Smooth muscle cell (in vitro differentiated cells): ENCODE measurements around the gene RAB11FIP4. TPM values are rescaled to one million over a fixed set of nuclear protein-coding genes. Genes with fewer than 3 reads are reported as not detected.

Experiments used
- DNase-seq: peaks from one replicate; lab custom pipeline; 2025; ENCODE audit not compliant: unreplicated experiment; lab: John Stamatoyannopoulos, UW
- H2AFZ ChIP-seq: fragments of 200-600 bp; sonication (generic); 2 replicates; pipeline ENCODE4 v1.6.0; 2016; ENCODE audit warnings: antibody characterized with exemption, low read depth, mild to moderate bottlenecking
- H3F3A ChIP-seq: fragments of 200-600 bp; sonication (generic); 2 replicates; pipeline ENCODE4 v1.6.0; 2017; ENCODE audit warnings: antibody characterized with exemption, low read depth
- H3K27ac ChIP-seq: fragments of 200-600 bp; sonication (generic); 2 replicates; pipeline ENCODE4 v1.5.1; 2016; ENCODE audit warnings: low read depth, mild to moderate bottlenecking
- H3K27me3 ChIP-seq: fragments of 200-600 bp; sonication (generic); 2 replicates; pipeline ENCODE4 v1.6.1; 2016; ENCODE audit warnings: low read depth, mild to moderate bottlenecking
- H3K36me3 ChIP-seq: fragments of 200-600 bp; sonication (generic); 2 replicates; pipeline ENCODE4 v1.5.1; 2016; ENCODE audit warnings: low read depth
- H3K4me1 ChIP-seq: fragments of 200-600 bp; sonication (generic); 2 replicates; pipeline ENCODE4 v1.5.1; 2016; ENCODE audit warnings: low read depth
- H3K4me2 ChIP-seq: fragments of 200-600 bp; sonication (generic); 2 replicates; pipeline ENCODE4 v1.6.0; 2016; ENCODE audit warnings: mild to moderate bottlenecking
- H3K4me3 ChIP-seq: fragments of 200-600 bp; sonication (generic); 2 replicates; pipeline ENCODE4 v1.5.1; 2016; ENCODE audit warnings: mild to moderate bottlenecking
- H3K79me2 ChIP-seq: fragments of 200-600 bp; sonication (generic); 2 replicates; pipeline ENCODE4 v1.6.0; 2016; ENCODE audit warnings: low read depth, mild to moderate bottlenecking
- H3K9ac ChIP-seq: fragments of 200-600 bp; sonication (generic); 2 replicates; pipeline ENCODE4 v1.6.0; 2016; ENCODE audit warnings: low read depth
- H3K9me3 ChIP-seq: fragments of 200-600 bp; sonication (generic); replicated peaks from 2 replicates; pipeline ENCODE4 v1.5.1; 2016; ENCODE audit warnings: low read depth
- H4K20me1 ChIP-seq: fragments of 200-600 bp; sonication (generic); 2 replicates; pipeline ENCODE4 v1.6.0; 2016; ENCODE audit warnings: low read depth
- WGBS: methylation state at CpG from one replicate; pipeline ENCODE4 v1.1.7; 2016; ENCODE audit warnings: low lambda C conversion rate; 5-methylcytosine and 5-hydroxymethylcytosine counted together
- polyA plus RNA-seq: library from polyadenylated mRNA; unstranded; fragments of >200 nt; fragmentation: Nextera tagmentation; extraction: Ambion mirVana; gene quantifications from 2 replicates; pipeline ENCODE4 v1.2.1, GENCODE V29; 2016
- total RNA-seq: library from RNA; depleted of rRNA; stranded (reverse); fragments of >200 nt; gene quantifications from 2 replicates; pipeline ENCODE4 v1.2.3, GENCODE V29; 2014
- TF ChIP-seq, protein P1 (sequence below): fragments of 200-600 bp; sonication (generic); IDR thresholded peaks from 2 replicates; pipeline ENCODE4 v1.5.1; 2017; ENCODE audit warnings: borderline replicate concordance, mild to moderate bottlenecking, antibody characterized with exemption; ENCODE audit not compliant: insufficient read depth, poor library complexity, severe bottlenecking

The RAB11FIP4 gene
- total and polyA plus RNA-seq, 2 experiments from 2014 or later: 0.42 to 2.9 TPM

GRCh38 chr17:31386542-31387075 lies 4.9 kb upstream of the RAB11FIP4 start:
- Histone ChIP-seq H3K4me2 (no peak overlapping the region), H3F3A (no peaks in the 10 kb centered on the region), H3K9me3 (no peaks in the 10 kb centered on the region), H3K9ac (no peak overlapping the region), H3K27ac (no peak overlapping the region), H3K4me3 (no peak overlapping the region), H3K27me3 (peaks cover 18% of the 10 kb centered on the region), H3K79me2 (no peaks in the 10 kb centered on the region), H4K20me1 (no peaks in the 10 kb centered on the region), H3K36me3 (no peaks in the 10 kb centered on the region), H3K4me1 (no peaks in the 10 kb centered on the region), H2AFZ (no peak overlapping the region)
- no peak for DNase-seq
- TF ChIP-seq, protein P1, sequence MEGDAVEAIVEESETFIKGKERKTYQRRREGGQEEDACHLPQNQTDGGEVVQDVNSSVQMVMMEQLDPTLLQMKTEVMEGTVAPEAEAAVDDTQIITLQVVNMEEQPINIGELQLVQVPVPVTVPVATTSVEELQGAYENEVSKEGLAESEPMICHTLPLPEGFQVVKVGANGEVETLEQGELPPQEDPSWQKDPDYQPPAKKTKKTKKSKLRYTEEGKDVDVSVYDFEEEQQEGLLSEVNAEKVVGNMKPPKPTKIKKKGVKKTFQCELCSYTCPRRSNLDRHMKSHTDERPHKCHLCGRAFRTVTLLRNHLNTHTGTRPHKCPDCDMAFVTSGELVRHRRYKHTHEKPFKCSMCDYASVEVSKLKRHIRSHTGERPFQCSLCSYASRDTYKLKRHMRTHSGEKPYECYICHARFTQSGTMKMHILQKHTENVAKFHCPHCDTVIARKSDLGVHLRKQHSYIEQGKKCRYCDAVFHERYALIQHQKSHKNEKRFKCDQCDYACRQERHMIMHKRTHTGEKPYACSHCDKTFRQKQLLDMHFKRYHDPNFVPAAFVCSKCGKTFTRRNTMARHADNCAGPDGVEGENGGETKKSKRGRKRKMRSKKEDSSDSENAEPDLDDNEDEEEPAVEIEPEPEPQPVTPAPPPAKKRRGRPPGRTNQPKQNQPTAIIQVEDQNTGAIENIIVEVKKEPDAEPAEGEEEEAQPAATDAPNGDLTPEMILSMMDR: no peak
- WGBS: 99% methylated on average over 3 of the region's 3 CpGs

- 89% methylated on average over 12 of the region's 12 CpGs for WGBS
- H3K27me3 ChIP-seq: peaks cover 25% of the 10 kb centered on the region
- no peak for DNase-seq
- no peak overlapping the region for H3K4me2 ChIP-seq
- no peak overlapping the region for H3K4me3 ChIP-seq
- H2AFZ ChIP-seq: no peak overlapping the region
- H3K9ac ChIP-seq: no peak overlapping the region
- TF ChIP-seq, protein P1: no peak
- no peaks in the 10 kb centered on the region for H3F3A ChIP-seq
- no peaks in the 10 kb centered on the region for H3K9me3 ChIP-seq
- no peaks in the 10 kb centered on the region for H3K4me1 ChIP-seq
- H4K20me1 ChIP-seq: no peaks in the 10 kb centered on the region
- H3K79me2 ChIP-seq: no peaks in the 10 kb centered on the region
- H3K27ac ChIP-seq: no peak overlapping the region
- H3K36me3 ChIP-seq: no peaks in the 10 kb centered on the region
Measured at GRCh38 chr17:31387438-31387837, 4.0 kb upstream of the RAB11FIP4 start.

- DNase-seq: no peak
- H4K20me1 ChIP-seq: no peaks in the 10 kb centered on the region
- H3K27me3 ChIP-seq: peaks cover 34% of the 10 kb centered on the region
- no peaks in the 10 kb centered on the region for H3F3A ChIP-seq
- H2AFZ ChIP-seq: no peak overlapping the region
- no peaks in the 10 kb centered on the region for H3K79me2 ChIP-seq
- no peak overlapping the region for H3K27ac ChIP-seq
- H3K9ac ChIP-seq: no peak overlapping the region
- H3K36me3 ChIP-seq: no peaks in the 10 kb centered on the region
- H3K4me3 ChIP-seq: no peak overlapping the region
- TF ChIP-seq, protein P1: no peak
- H3K4me2 ChIP-seq: no peak overlapping the region
- H3K4me1 ChIP-seq: no peaks in the 10 kb centered on the region
- 97% methylated on average over 2 of the region's 2 CpGs for WGBS
- no peaks in the 10 kb centered on the region for H3K9me3 ChIP-seq
Measured at GRCh38 chr17:31388351-31388750, 3.1 kb upstream of the RAB11FIP4 start.
